Lung (tissue), 12 donors: ENCODE results near the gene EMSY. TPM values are rescaled to one million over a fixed set of nuclear protein-coding genes. Genes with fewer than 3 reads are reported as not detected.

Experiments used
- ATAC-seq: fragments of 200-7000 bp; cut with Tn5 transposase; one replicate; pipeline ENCODE4 v1.9.1; 2020; ENCODE audit warnings: moderate number of reproducible peaks; ENCODE audit not compliant: insufficient read depth, low FRiP score
- DNase-seq, 3 donors: peaks; one replicate each; pipeline ENCODE4 v3.0.0-alpha.2; 2013 to 2017
- H3K27ac ChIP-seq, 2 donors: one replicate each; pipeline ENCODE4 v1.5.1; 2013; ENCODE audit warnings: mild to moderate bottlenecking in 2 of 2, moderate library complexity in 2 of 2, control low read depth in 1 of 2, inconsistent platforms in 1 of 2, low read depth in 1 of 2, low read length in 1 of 2
- H3K27me3 ChIP-seq, 3 donors: one replicate each; pipeline ENCODE4 v1.5.1; 2013; ENCODE audit warnings: low read length in 2 of 3; ENCODE audit not compliant: control insufficient read depth in 3 of 3, insufficient read depth in 3 of 3
- H3K36me3 ChIP-seq, 4 donors: one replicate each; pipeline ENCODE4 v1.5.1; 2013; ENCODE audit warnings: low read length in 4 of 4, mild to moderate bottlenecking in 1 of 4, moderate library complexity in 1 of 4; ENCODE audit not compliant: control insufficient read depth in 4 of 4, insufficient read depth in 4 of 4
- H3K4me1 ChIP-seq, 5 donors: one replicate each; pipeline ENCODE4 v1.5.1; 2013; ENCODE audit warnings: low read length in 5 of 5, mild to moderate bottlenecking in 2 of 5, moderate library complexity in 1 of 5; ENCODE audit not compliant: control insufficient read depth in 5 of 5, insufficient read depth in 5 of 5
- H3K4me3 ChIP-seq: one replicate; pipeline ENCODE4 v1.5.1; 2013; ENCODE audit warnings: mild to moderate bottlenecking, control low read depth, moderate library complexity
- H3K9ac ChIP-seq, 2 donors: one replicate each; pipeline ENCODE4 v1.5.1; 2013; ENCODE audit warnings: low read length in 2 of 2, control low read depth in 1 of 2; ENCODE audit not compliant: insufficient read depth in 1 of 2
- H3K9me3 ChIP-seq, 4 donors: one replicate each; pipeline ENCODE4 v1.5.1; 2013; ENCODE audit warnings: low read length in 3 of 4, mild to moderate bottlenecking in 1 of 4, moderate library complexity in 1 of 4; ENCODE audit not compliant: control insufficient read depth in 4 of 4, insufficient read depth in 3 of 4
- CTCF ChIP-seq: IDR thresholded peaks from 2 replicates; pipeline ENCODE4 v1.5.1; 2012; ENCODE audit warnings: mild to moderate bottlenecking; ENCODE audit errors: control extremely low read depth, extremely low read depth
- WGBS, 2 donors: extraction: QIAGEN DNeasy Blood & Tissue Kit; methylation state at CpG; one replicate each; pipeline ENCODE4 v1.1.7; 2013; 5-methylcytosine and 5-hydroxymethylcytosine counted together
- polyA plus RNA-seq, 2 donors: library from polyadenylated mRNA; stranded (reverse); fragments of 200-250 nt; gene quantifications; one replicate each; pipeline ENCODE4 v1.2.1, GENCODE V29; 2013
- total RNA-seq, 2 donors: library from RNA; depleted of rRNA in 1 of 2; stranded (reverse); fragments of >200 nt in 1 of 2; gene quantifications; one replicate each; pipeline ENCODE4 v1.2.1, GENCODE V29; 2014 to 2021
- donor health status: control.
- donor health status: control.
- donor health status: Bipolar disorder and iron deficiency.
- donor health status: healthy.
- donor health status: DM: yes; HTN: yes; CAD: no.

EMSY gene
- total and polyA plus RNA-seq, 4 donors, result 5.0 to 59.3 (median 15.5) TPM

- H3K4me3 ChIP-seq, result no peak overlapping the region
- DNase-seq (no peak), ATAC-seq (no peak)
- no peaks in the 10 kb centered on the region for H3K27me3 ChIP-seq
- no peak overlapping the region for H3K9ac ChIP-seq
- WGBS, 2 donors, result 54 to 61% methylated on average over 3 of the region's 3 CpGs
- no peaks in the 10 kb centered on the region for H3K4me1 ChIP-seq
- H3K27ac ChIP-seq, result no peak overlapping the region
- TF ChIP-seq CTCF, result no peak
- no peaks in the 10 kb centered on the region for H3K36me3 ChIP-seq
- no peaks in the 10 kb centered on the region for H3K9me3 ChIP-seq
Observed at GRCh38 chr11:76419896-76420295, 24.9 kb upstream of the EMSY start.

DNA sequence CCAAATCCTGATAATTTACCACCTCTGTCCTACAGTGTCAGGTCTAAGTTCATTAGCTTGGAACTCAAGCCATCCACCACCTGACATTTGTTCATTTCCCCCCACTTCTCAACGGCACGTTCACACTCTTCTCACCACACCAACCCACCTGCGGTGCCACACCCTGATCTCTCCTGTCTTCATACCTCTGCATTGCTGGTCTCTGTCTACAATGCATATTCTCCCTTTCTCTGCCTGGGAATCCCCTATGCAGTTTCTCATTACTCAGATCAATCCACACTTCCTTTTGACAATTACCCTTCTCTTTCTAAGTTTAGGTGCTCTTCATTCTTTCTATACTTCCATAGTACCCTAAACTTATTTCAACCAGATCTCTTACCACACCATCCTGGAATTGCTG lies 20.4 kb upstream of the EMSY start:
- no peak for TF ChIP-seq CTCF
- H3K27ac ChIP-seq, result no peak overlapping the region
- no peak overlapping the region for H3K9ac ChIP-seq
- 53 to 79% methylated on average over 3 of the region's 3 CpGs for WGBS, 2 donors
- H3K4me1 ChIP-seq, result peaks cover 0 to 4% (median 0%) of the 10 kb centered on the region in 5 donors
- H3K36me3 ChIP-seq, result no peaks in the 10 kb centered on the region
- no peaks in the 10 kb centered on the region for H3K9me3 ChIP-seq
- DNase-seq (no peak), ATAC-seq (no peak)
- H3K27me3 ChIP-seq, result no peaks in the 10 kb centered on the region
- no peak overlapping the region for H3K4me3 ChIP-seq

- Histone ChIP-seq H3K9ac (no peak overlapping the region), H3K4me3 (no peak overlapping the region), H3K36me3 (no peaks in the 10 kb centered on the region), H3K27me3 (no peaks in the 10 kb centered on the region), H3K27ac (no peak overlapping the region), H3K4me1 (peaks cover 0 to 4% (median 0%) of the 10 kb centered on the region in 5 donors), H3K9me3 (no peaks in the 10 kb centered on the region)
- no peak for DNase-seq
- ATAC-seq, result no peak
- 90 to 93% methylated on average over 2 of the region's 2 CpGs for WGBS, 2 donors
- TF ChIP-seq CTCF, result no peak
Observed at GRCh38 chr11:76424891-76425290, 19.9 kb upstream of the EMSY start.

GRCh38 chr11:76426660-76427059 lies 18.2 kb upstream of the EMSY start:
- H3K27ac ChIP-seq, result no peak overlapping the region
- ATAC-seq (no peak), DNase-seq (no peak)
- no peaks in the 10 kb centered on the region for H3K36me3 ChIP-seq
- H3K27me3 ChIP-seq, result no peaks in the 10 kb centered on the region
- no peaks in the 10 kb centered on the region for H3K9me3 ChIP-seq
- peaks cover 0 to 4% (median 0%) of the 10 kb centered on the region in 5 donors for H3K4me1 ChIP-seq
- H3K4me3 ChIP-seq, result no peak overlapping the region
- TF ChIP-seq CTCF, result no peak
- no peak overlapping the region for H3K9ac ChIP-seq
